Thoracic aorta (tissue), 2 donors: Measurements from ENCODE around the gene CHRDL1. TPM values are rescaled to one million over a fixed set of nuclear protein-coding genes. Genes with fewer than 3 reads are reported as not detected.
"Not testable (repeated sequence)": the region's sequence is repeated elsewhere in the genome, so short reads cannot be mapped to it uniquely, and the experiment has no call there.

Experiments used
- ATAC-seq: fragments of 150-250 bp; one replicate; pipeline ENCODE4 v1.8.0; 2017; ENCODE audit warnings: low read depth; ENCODE audit not compliant: insufficient number of reproducible peaks, low FRiP score
- DNase-seq: peaks from one replicate; pipeline ENCODE4 v3.0.0-alpha.2; 2020; ENCODE audit warnings: low spot score
- H3K27ac ChIP-seq, 2 donors: fragments of 200-600 bp; sonication (generic); 1 replicate in 1 of 2; 2 replicates in 1 of 2; pipeline ENCODE4 v1.5.1; 2016; ENCODE audit warnings: mild to moderate bottlenecking in 2 of 2, moderate library complexity in 2 of 2
- H3K27me3 ChIP-seq: fragments of 200-600 bp; sonication (generic); replicated peaks from 2 replicates; pipeline ENCODE4 v1.6.0; 2016; ENCODE audit warnings: mild to moderate bottlenecking; ENCODE audit not compliant: insufficient read depth
- H3K36me3 ChIP-seq: fragments of 200-600 bp; sonication (generic); one replicate; pipeline ENCODE4 v1.5.1; 2016
- H3K4me1 ChIP-seq, 2 donors: fragments of 200-600 bp; sonication (generic); 1 replicate in 1 of 2; 2 replicates in 1 of 2; pipeline versions ENCODE4 v1.5.1 to v1.6.0; 2016; ENCODE audit warnings: low read depth in 2 of 2, mild to moderate bottlenecking in 1 of 2; ENCODE audit not compliant: control insufficient read depth in 1 of 2
- H3K4me3 ChIP-seq: fragments of 200-600 bp; sonication (generic); 2 replicates; pipeline ENCODE4 v1.5.1; 2016; ENCODE audit warnings: mild to moderate bottlenecking
- H3K9me3 ChIP-seq: fragments of 200-600 bp; sonication (generic); 2 replicates; pipeline ENCODE4 v1.5.1; 2016
- CTCF ChIP-seq: fragments of 200-600 bp; sonication (generic); IDR thresholded peaks from one replicate; pipeline ENCODE4 v1.5.1; 2019; ENCODE audit warnings: antibody characterized with exemption
- total RNA-seq, 2 donors: library from RNA; depleted of rRNA; stranded (reverse); fragments of >200 nt; gene quantifications; one replicate each; pipeline versions ENCODE4 v1.1.0 to v1.2.3, GENCODE V29; 2016

Gene CHRDL1
- 10 to 100 TPM; 16.8 to 48.6 TPM for total RNA-seq

DNA sequence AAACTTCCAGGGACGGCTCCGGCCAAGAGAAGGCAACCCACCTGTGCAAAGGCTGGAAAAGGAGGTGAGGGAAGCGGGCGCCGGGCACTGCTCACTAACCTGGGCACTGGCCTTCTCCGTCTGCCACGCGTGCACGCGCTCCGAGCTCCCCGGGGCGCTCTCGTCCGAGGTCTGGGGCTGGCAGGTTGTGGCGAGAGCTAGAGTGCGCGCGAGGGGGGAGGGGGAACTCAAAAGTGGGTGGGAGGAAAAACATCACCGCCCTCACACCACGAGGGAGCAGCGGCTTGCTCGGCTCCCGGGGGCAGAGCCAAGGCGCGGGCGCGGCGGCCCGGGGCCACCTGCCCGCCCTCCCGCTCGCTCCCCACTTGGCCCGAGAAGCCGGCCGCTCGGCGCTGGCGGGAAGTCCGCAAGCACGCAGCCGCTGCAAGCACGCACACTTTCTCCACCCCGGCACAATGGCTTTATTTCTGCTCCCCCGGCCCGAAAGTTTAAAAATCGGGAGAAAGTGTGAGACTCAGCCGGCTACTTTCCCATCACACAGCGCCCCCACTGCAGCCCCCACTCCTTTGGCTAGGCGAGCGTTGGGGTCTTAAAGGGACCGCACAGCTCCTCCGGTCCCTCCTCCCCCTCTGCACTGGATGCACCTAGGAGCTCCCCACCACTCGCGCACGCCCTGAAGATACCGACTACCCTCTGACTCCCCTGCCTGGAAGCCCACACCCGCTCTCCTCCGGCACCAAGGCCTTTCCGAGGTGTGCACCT lies at the start of gene CHRDL1:
Gene CHRDL1, minus strand, starts transcription at position 173 of the 762 bp plus-strand sequence. CDS start 3,636 bp downstream, outside the sequence.
- TF ChIP-seq CTCF, result no peak
- H3K27ac ChIP-seq, result no peak within 1 kb of the TSS
- no peaks in the 10 kb centered on the region for H3K9me3 ChIP-seq
- no peaks in the 10 kb centered on the region for H3K36me3 ChIP-seq
- no peaks in the 10 kb centered on the region for H3K27me3 ChIP-seq
- DNase-seq (no peak), ATAC-seq (no peak)
- peak within 1 kb of the TSS; percentile 52 for H3K4me3 ChIP-seq
- no peaks in the 10 kb centered on the region for H3K4me1 ChIP-seq

DNA sequence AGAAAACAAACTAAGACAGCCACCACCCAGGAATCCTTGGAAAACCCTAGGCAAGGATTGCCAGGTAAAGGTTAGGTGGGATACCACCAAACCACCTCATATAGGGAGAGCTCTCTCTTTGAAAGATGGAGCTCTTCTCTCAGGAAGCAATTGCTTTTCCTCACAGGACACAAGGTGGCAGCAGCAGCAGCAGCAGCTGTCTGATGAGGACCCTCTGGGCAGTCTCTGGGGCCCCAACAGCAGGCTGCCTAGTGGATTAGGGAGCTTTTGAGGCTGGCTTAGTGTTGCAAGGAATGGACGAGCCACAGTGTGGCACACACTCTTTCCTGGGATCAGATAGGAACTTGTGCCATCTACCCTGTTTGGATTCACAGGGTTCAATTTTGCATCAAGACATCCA lies 41.4 kb upstream of the CHRDL1 start:
- ATAC-seq (no peak), DNase-seq (no peak)
- no peak overlapping the region for H3K4me3 ChIP-seq
- H3K27ac ChIP-seq, result no peak overlapping the region
- no peaks in the 10 kb centered on the region for H3K4me1 ChIP-seq
- no peaks in the 10 kb centered on the region for H3K9me3 ChIP-seq
- H3K36me3 ChIP-seq, result no peaks in the 10 kb centered on the region
- no peaks in the 10 kb centered on the region for H3K27me3 ChIP-seq
- TF ChIP-seq CTCF, result no peak

GRCh38 chrX:110836451-110836850 lies 40.8 kb upstream of the CHRDL1 start:
- H3K27ac ChIP-seq, result no peak overlapping the region
- no peaks in the 10 kb centered on the region for H3K4me1 ChIP-seq
- DNase-seq (no peak), ATAC-seq (no peak)
- H3K36me3 ChIP-seq, result no peaks in the 10 kb centered on the region
- no peaks in the 10 kb centered on the region for H3K9me3 ChIP-seq
- H3K4me3 ChIP-seq, result no peak overlapping the region
- H3K27me3 ChIP-seq, result no peaks in the 10 kb centered on the region
- no peak for TF ChIP-seq CTCF

- Histone ChIP-seq H3K4me1 (no peaks in the 10 kb centered on the region), H3K27me3 (no peaks in the 10 kb centered on the region), H3K27ac (no peak overlapping the region), H3K4me3 (no peak overlapping the region), H3K36me3 (no peaks in the 10 kb centered on the region), H3K9me3 (no peaks in the 10 kb centered on the region)
- DNase-seq (no peak), ATAC-seq (no peak)
- TF ChIP-seq CTCF, result no peak
These were observed 40.4 kb upstream of the CHRDL1 start for GRCh38 chrX:110836001-110836400.

DNA sequence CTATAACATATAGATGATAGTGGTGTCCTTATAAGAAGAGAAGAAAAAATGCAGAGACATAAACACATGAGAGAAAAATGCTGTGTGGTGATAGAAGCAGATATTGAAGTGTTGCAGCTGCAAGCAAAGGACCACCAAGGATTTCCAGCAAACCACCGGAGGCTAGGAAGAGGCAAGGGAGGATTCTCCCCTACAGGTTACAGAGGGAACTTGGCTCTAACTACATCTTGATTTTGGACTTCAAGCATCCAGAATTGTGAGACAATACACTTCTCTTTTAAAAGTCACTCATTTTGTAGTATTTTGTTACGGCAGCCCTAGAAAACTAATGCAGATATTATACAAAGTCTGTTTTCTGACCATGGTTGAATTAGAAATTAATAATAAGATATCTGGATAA lies 30.4 kb upstream of the CHRDL1 start:
- Histone ChIP-seq H3K36me3 (no peaks in the 10 kb centered on the region), H3K27ac (no peak overlapping the region), H3K4me3 (no peak overlapping the region), H3K9me3 (no peaks in the 10 kb centered on the region), H3K27me3 (no peaks in the 10 kb centered on the region), H3K4me1 (no peaks in the 10 kb centered on the region)
- DNase-seq (no peak), ATAC-seq (no peak)
- TF ChIP-seq CTCF, result no peak

GRCh38 chrX:110816543-110816942 lies 20.9 kb upstream of the CHRDL1 start:
- H3K27me3 ChIP-seq, H3K4me3 ChIP-seq, H3K27ac ChIP-seq, ATAC-seq, H3K36me3 ChIP-seq, H3K4me1 ChIP-seq, H3K9me3 ChIP-seq, DNase-seq: not testable (repeated sequence)
